HPDE6-E6E7 (cell line): ENCODE data around the gene MC3R.
"Not testable (repeated sequence)": the region's sequence is repeated elsewhere in the genome, so short reads cannot be mapped to it uniquely, and the experiment has no call there.

Source experiments
- DNase-seq: peaks from one replicate; pipeline ENCODE4 v3.0.0; 2011; ENCODE audit warnings: missing footprints; ENCODE audit errors: extremely low spot score

Gene MC3R

DNA sequence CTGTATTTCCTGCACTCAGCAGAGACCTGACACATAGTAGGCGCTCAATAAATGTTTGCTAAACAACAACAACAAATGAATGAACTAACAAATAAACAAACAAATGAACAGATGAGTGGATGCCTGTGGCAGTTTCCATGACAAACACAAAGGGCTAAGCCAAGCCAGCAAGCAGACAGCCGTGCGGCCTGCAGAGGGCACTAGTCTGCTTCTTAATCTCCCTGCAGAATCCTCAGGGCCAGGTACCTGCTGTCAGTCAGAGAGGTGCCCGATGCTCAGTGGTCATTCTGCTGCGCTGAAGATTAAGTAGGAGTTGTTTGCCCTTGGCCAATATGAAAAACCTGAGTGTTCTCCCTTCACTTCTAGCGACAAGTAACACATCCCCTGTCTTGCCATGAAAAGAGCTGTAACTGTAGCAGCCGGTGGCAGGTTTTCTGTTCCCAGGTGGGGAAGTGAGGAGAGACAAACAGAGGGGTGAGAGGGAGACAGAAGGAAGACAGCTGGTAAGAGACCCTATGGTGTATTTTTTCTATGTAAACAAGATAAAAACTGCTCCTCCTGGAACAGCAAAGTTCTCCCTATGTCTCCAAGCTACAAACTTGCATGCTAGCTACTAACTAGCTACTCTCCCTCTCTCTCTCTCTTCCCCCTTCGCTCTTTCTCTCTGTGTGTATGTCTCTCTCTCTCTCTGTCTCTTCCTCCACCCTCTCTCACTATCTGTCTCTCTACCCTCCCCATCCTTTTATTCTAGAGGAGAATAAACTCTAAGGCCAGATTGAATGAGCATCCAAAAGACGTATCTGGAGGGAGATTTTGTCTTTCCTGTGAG lies at the start of gene MC3R:
MC3R (plus strand) TSS at position 779 of the 829 bp plus-strand sequence. CDS start 112 bp downstream, outside the sequence.
- peak; percentile 71 for DNase-seq

DNA sequence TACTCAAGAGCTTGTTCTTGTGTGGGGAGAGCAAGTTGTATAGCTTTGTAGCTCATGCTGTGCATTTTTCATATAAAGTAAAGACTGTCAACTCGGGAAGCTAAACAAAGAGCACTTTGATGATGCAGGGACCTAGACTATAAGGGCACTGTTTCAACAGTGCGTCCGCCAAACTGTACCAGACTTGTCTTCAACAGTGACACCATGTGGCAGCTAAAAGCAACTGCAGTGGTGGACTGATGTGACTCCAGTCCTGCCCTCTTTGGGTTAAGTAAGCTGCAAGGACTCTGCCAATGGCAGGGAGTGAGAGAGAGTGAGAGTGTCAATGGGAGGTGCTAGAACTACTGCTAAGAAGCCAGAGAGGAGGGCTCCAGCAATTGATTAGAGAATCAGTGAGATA lies 48.1 kb upstream of the MC3R start:
- DNase-seq: no peak

DNA sequence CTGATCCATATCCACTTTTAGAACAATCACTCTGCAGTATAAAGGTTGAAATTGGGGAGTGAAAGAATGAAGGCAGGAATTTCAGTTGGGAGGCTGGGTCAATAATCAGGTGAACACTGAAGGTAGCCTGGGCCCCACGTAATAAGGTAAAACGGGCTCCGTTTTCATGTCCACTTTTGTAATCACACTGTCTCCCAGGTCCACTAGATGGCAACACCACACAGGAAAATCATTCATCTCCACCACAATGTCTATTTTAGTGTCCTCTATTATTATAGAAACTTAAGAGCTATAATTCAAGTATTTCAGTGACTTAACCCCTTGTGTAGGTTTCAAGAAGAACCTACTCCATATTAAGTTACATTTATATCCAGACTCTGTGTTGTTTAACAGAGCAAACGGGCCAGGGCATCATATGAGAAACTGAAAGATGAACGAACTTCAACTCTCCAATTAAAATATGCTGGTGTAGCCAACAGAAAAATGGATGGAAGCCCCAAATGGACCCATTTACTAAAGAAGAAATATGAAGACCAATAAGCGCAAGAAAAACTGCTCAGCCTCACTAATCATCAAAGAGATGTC lies 45.9 kb upstream of the MC3R start:
- peak; percentile 57 for DNase-seq

DNA sequence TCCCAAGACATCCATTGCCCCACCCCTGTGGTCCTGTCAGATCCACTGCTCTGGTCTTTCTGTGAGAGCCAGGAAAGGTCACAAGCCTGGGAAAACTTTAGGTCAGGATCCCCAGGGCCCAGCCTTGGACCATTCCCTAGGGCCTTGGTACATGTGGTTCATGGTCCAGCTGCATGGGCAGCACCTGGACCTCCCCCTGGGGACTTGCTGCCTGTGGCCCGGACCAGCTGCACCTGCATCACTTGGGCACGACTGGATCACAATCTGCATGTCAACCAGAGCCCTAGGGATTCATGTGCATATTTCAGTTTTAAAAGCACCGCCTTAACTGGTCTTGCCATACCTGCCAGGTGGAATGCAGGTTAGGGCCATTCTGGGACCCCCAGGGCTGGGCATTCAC lies 44.3 kb upstream of the MC3R start:
- DNase-seq: no peak

- no peak for DNase-seq
Observed at GRCh38 chr20:56205346-56205745, 43.2 kb upstream of the MC3R start.

DNA sequence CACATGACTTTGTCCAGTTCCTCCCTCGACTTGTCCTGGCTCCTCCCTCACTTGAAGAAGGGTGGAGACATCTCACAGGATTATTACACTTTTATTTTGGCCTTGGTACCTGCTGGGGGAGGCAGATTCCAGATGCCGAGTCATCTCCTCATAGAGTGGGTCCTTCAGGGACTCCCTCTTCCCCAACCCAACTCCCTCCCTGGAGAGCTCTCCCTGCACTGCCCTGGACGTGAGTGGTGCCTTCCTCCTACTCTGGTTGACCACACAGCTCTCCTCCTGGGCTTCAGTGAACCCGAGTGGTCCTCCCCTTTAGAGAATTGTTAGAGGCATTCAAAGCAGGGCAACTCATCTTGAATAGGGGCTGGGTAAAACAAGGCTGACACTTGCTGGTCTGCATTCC lies 40.9 kb upstream of the MC3R start:
- DNase-seq: no peak

- no peak for DNase-seq
Observed at GRCh38 chr20:56208121-56208520, 40.4 kb upstream of the MC3R start.

DNA sequence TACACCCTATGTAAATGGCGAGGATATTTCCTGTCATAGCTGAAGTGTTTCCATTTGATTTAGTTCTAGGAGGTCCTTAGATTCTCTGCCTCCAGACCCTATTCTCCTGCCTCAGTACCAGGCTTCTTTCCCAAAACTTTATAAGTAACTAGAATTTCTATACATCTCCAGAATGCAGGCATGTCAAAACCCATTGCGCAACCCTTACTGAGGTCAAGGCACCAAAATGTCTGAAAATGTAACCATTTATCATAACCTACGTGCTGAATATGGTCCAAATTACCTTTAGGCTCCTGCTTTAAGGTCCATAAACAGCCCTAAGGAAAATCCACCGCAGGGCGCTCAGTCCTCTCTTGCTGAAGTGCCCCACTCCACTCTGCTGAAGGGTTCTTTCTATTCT lies 37.5 kb upstream of the MC3R start:
- no peak for DNase-seq

- DNase-seq: no peak
Observed at GRCh38 chr20:56212091-56212490, 36.4 kb upstream of the MC3R start.

DNA sequence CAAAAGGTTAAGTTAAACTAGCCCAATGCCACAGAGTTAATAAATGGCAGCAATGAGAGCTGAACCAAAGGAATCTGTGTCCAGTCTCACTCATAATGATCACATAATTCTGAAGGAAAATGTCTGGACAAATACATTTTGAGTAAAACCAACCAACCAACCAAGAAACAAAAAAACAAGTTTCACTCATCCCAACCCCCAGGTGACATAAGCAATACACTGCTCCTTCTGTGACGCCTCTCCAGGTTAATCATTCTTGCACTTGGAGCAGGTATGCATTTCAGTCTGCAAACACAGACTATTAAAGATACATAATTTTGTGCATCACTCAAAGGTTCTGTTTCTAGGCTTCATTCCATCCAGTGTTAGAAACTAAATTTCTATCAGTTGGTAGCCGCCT lies 35.2 kb upstream of the MC3R start:
- DNase-seq: no peak

DNA sequence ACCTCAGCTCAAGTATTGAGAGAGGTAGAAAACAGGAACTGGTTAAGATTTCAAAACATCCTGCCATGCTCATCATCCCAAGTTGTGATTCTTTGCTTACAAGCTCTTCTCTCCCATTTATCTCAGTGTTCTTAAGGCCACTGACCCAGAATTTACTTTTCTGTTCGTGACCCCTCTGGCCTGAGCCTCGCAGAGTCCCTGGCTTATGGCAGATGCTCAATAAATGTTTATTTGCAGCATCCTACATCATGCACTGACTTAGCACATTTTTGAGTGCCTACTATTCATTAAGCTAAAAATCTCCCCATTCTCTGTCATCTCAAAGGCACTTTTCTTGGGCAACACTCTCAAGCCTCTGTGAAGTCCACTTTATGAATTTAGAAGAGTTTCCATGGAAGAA lies 33.4 kb upstream of the MC3R start:
- DNase-seq: no peak

DNA sequence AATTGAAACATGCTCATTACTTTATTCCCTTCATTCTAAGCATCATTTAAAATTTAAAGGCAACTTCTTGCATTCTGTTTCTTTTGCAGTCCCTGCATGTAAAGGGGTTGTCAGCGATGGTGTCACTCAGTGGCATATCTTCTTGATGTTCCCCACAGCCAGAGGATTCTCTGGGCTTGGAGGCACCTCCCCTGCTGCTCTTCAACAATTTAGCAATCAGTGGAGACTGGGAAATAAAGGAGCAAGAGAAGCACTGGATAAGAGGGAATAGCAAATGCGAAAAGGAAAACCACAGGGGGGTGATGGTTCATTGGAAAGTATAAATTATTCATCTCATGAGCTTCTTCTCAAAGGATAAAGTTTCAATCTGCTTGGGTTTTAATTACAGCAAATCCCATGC lies 30.7 kb upstream of the MC3R start:
- DNase-seq: no peak

DNA sequence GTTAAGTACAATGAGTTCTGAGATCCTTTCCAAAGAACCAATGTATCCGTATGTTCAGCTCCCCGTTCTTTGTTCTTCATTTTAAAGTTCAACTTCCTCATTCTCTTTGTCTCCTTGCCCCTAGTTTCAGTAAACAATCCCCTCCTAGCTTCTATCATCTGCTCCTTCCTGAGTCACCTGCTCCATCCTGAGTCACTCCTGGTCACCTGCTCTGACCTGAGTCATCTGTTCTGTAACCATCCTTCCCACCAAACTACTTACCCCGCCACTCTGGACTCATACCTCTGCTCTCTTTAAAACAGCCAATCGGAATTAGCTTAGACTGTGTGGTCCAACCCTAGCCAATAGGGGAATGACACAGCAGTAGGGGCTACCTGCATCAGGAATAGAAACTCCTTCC lies 27.3 kb upstream of the MC3R start:
- DNase-seq: not testable (repeated sequence)

- DNase-seq: no peak
Observed at GRCh38 chr20:56222201-56222600, 26.3 kb upstream of the MC3R start.

DNA sequence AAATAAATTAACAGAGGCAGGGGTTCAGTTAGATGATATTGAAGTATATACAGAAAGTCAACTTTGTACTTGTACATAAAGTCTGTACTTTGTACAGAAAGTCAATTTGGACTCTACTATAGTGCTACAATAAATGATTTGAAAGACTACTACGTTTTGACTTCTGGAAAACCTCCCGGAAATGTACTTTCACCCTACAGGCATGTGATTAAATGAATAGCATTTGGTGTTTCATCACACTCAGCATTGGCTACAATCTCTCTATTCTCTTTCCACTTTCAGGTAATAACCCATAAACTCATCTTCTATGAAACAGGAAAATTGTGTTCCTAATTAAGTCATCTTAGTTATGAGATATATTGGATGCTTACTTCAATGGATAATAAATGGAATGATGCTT lies 25.6 kb upstream of the MC3R start:
- no peak for DNase-seq

DNA sequence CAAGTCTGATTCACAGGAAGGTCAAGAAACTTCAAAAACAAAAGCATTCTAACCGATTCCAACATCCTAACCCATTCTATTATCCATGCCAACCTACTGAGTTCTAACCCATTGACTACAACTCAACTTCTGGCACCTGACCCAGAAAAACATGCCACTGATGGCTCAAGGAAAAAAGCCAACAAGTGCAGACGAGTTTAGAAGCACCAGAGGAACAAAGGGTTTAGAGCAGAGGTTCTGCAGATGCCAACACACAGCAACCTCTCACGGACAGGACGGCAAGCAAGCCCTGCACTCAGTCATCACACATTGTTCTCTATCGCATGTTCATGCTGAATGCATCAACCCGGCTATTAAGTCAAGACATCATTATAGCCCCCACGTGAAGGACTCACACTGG lies 25.2 kb upstream of the MC3R start:
- no peak for DNase-seq

GRCh38 chr20:56228021-56228420 lies 20.5 kb upstream of the MC3R start:
- DNase-seq: no peak

DNA sequence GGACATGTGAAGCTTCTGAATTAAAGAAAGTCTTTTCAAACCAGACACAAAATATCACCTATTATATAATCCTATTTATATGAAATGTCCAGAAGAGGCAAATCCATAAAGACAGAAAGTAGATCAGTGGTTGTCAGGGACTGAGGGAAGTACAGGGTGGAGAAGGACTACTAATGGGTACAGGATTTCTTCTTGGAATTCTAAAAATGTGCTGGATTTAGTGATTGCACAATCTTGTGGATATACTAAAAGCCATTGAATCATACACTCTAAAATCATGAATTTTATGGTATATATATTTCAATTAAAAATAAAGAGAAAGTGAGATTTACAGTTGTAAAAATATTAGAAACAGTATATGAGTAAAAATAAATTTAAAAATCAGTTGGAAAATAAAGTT lies 18.7 kb upstream of the MC3R start:
- no peak for DNase-seq

DNA sequence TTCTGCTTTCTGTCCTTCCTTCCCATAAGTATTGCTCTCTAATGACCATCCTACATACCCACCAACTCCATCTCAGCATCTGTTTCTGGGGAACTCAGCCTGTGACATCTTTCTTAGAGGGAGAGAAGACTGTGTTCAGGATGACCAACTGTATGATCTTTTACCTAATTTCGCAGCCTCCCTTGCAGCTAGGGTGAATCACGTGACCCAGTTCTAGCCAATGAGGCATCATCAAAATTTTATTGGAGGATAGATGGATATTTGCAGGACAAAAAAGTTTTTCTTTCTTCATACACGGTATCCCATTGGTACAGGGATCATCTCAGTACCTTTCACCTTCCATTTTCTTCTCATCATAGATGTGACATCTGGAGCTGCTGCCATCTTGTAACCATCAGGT lies 14.4 kb upstream of the MC3R start:
- no peak for DNase-seq

DNA sequence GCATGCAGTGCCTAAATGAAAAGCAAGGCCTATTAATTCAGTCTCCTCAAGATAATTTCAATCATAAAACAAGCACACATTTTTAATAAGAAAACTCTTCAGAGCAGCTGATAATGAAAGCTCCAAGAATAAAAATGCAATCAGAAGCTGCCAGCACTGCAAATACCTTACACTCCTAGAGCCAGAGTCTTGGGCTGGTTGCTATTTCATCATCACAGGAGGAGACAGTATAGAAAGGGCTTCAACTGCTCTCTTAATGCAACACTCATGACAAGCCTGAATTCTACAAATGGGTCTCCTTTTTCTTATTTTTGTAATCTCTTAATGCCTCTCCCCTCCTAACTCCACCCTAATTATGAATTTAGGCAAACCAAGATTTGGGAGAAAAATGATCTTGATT lies 11.2 kb upstream of the MC3R start:
- DNase-seq: no peak

DNA sequence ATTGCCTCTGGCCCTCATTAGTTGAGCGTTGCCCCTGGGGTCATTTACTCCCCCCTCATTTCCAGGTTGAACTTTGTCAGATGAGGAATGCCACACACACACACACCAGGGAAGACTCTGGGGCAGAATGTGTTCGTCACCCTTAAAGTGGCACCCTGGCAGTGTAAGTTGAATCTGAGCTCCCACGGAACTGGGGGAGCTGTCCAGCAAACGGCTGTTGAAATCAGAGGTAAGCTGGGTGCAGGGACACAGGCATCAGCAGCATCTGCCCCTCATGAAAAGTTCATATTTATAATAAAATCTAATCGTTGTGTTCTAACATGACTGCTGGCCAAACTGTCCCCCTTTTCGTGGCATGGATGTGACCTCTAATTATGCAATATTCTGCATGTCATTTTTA lies 4.3 kb upstream of the MC3R start:
- no peak for DNase-seq

- DNase-seq: no peak
Observed at GRCh38 chr20:56245761-56246160, 2.8 kb upstream of the MC3R start.

DNA sequence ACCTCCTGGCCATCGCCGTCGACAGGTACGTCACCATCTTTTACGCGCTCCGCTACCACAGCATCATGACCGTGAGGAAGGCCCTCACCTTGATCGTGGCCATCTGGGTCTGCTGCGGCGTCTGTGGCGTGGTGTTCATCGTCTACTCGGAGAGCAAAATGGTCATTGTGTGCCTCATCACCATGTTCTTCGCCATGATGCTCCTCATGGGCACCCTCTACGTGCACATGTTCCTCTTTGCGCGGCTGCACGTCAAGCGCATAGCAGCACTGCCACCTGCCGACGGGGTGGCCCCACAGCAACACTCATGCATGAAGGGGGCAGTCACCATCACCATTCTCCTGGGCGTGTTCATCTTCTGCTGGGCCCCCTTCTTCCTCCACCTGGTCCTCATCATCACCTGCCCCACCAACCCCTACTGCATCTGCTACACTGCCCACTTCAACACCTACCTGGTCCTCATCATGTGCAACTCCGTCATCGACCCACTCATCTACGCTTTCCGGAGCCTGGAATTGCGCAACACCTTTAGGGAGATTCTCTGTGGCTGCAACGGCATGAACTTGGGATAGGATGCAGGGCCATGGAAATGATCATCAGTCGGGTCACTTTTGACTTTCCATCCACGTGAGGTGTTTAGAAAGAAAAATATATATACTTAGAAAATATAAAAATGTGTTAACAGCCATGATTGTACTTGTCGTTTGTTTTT lies 868 bp downstream of the MC3R start:
- DNase-seq: peak; percentile 42
